ENCODE measurements around the gene PKIG. TPM values are rescaled to one million over a fixed set of nuclear protein-coding genes. Genes with fewer than 3 reads are reported as not detected.
A peak's percentile ranks its signal among the peaks of the same experiment; 100 is the strongest.

The PKIG gene
- total and polyA plus RNA-seq, 9 donors: 37.0 to 114 (median 49.9) TPM

GRCh38 chr20:44609006-44609515, 26.7 kb downstream of the PKIG start:
- Histone ChIP-seq H3K36me3 (no peaks in the 10 kb centered on the region), H3K27me3 (no peaks in the 10 kb centered on the region), H3K4me3 (no peak overlapping the region), H3K9me3 (no peaks in the 10 kb centered on the region), H3K27ac (peak overlapping the region; percentile 73 to 79), H3K4me1 (ENCODE audit: insufficient read depth) (peaks cover 5% of the 10 kb centered on the region)
- TF ChIP-seq POLR2A (IDR thresholded peaks at IDR 0.05): no peak
- no peak for TF ChIP-seq CTCF (IDR thresholded peaks at IDR 0.05)
- no peak for TF ChIP-seq EP300 (IDR thresholded peaks at IDR 0.05)
- DNase-seq: no peak
- intact Hi-C loops (cut with DNase I): loop anchor here in 3 of 4 donors (5.0 to 10.0 kb wide), 4 partner anchors 64 to 394 kb away; partner anchors contain the start of gene OSER1 (in 1 of the 3)
- 67 to 72% (median 69%) methylated on average over 9 of the region's 9 CpGs for WGBS, 3 donors

GRCh38 chr20:44609516-44610312, 27.3 kb downstream of the PKIG start:
- Histone ChIP-seq H3K36me3 (no peaks in the 10 kb centered on the region), H3K4me1 (ENCODE audit: insufficient read depth) (peaks cover 5% of the 10 kb centered on the region), H3K27ac (peak overlapping the region; percentile 73 to 79), H3K4me3 (peak overlapping the region; percentile 17), H3K27me3 (no peaks in the 10 kb centered on the region), H3K9me3 (no peaks in the 10 kb centered on the region)
- 31 to 34% (median 32%) methylated on average over 25 of the region's 25 CpGs for WGBS, 3 donors
- intact Hi-C loops (cut with DNase I): loop anchor here (1.0 to 10.0 kb wide), 9 partner anchors 65 to 395 kb away; partner anchors contain the start of genes TTPAL (in 4 of the 4) and OSER1 (in 2 of the 4)
- peak; percentile 87 to 94 (median 92) for DNase-seq
- TF ChIP-seq CTCF (IDR thresholded peaks at IDR 0.05) (peak; percentile 93 to 98 (median 94)), EP300 (IDR thresholded peaks at IDR 0.05) (no peak), POLR2A (IDR thresholded peaks at IDR 0.05) (no peak)

GRCh38 chr20:44610313-44610962, 28.1 kb downstream of the PKIG start:
- intact Hi-C loops (cut with DNase I): loop anchor here (1.0 to 10.0 kb wide), 8 partner anchors 78 to 396 kb away; partner anchors contain the start of genes TTPAL (in 4 of the 4) and OSER1 (in 1 of the 4)
- no peaks in the 10 kb centered on the region for H3K9me3 ChIP-seq
- no peak for DNase-seq
- H3K36me3 ChIP-seq: no peaks in the 10 kb centered on the region
- H3K4me3 ChIP-seq: no peak overlapping the region
- H3K27me3 ChIP-seq: no peaks in the 10 kb centered on the region
- WGBS, 3 donors: 0 to 7% (median 4%) methylated on average over 1 of the region's 1 CpG
- H3K27ac ChIP-seq: peak overlapping the region; percentile 73 to 79
- no peak for TF ChIP-seq POLR2A (IDR thresholded peaks at IDR 0.05)
- no peak for TF ChIP-seq CTCF (IDR thresholded peaks at IDR 0.05)
- TF ChIP-seq EP300 (IDR thresholded peaks at IDR 0.05): no peak
- H3K4me1 ChIP-seq (ENCODE audit: insufficient read depth): peaks cover 5% of the 10 kb centered on the region

GRCh38 chr20:44613575-44613974, 31.2 kb downstream of the PKIG start:
- Histone ChIP-seq H3K4me1 (ENCODE audit: insufficient read depth) (peaks cover 5% of the 10 kb centered on the region), H3K9me3 (no peaks in the 10 kb centered on the region), H3K36me3 (no peaks in the 10 kb centered on the region), H3K4me3 (no peak overlapping the region), H3K27me3 (no peaks in the 10 kb centered on the region), H3K27ac (no peak overlapping the region)
- 92 to 95% (median 94%) methylated on average over 5 of the region's 5 CpGs for WGBS, 3 donors
- peak in 1 of 5 donors; percentile 31 for DNase-seq
- intact Hi-C loops (cut with DNase I): loop anchor here (5.0 to 10.0 kb wide), 7 partner anchors 81 to 399 kb away; partner anchors contain the start of genes TTPAL (in 3 of the 4) and OSER1 (in 1 of the 4)
- TF ChIP-seq EP300 (IDR thresholded peaks at IDR 0.05) (no peak), POLR2A (IDR thresholded peaks at IDR 0.05) (no peak), CTCF (IDR thresholded peaks at IDR 0.05) (no peak)

Measured in ovary (tissue), 9 donors.